AG04449 (cell line): ENCODE results near the gene MBD1.

ENCODE experiments used
- CTCF ChIA-PET: fragments of 350-600 bp; formaldehyde crosslinking; extraction: SDS; loops from one replicate; lab custom pipeline; 2021; ENCODE audit warnings: antibody characterized with exemption; lab: Yijun Ruan, JAX
- POLR2A ChIA-PET: fragments of 400-600, 350-600 bp; formaldehyde crosslinking; extraction: SDS; loops from one replicate; lab custom pipeline; 2020; ENCODE audit warnings: antibody characterized with exemption, inconsistent platforms; lab: Yijun Ruan, JAX
- DNase-seq: peaks from one replicate; pipeline ENCODE4 v3.0.0-alpha.2; 2010; ENCODE audit warnings: low read depth, low spot score
- H3K4me3 ChIP-seq: 2 replicates; pipeline ENCODE4 v1.5.1; 2011; ENCODE audit warnings: low read depth, mild to moderate bottlenecking, control low read depth, low read length
- CTCF ChIP-seq: IDR thresholded peaks from one replicate; pipeline ENCODE4 v1.5.1; 2011; ENCODE audit warnings: mild to moderate bottlenecking, moderate library complexity, low read length, control low read depth, inconsistent platforms; ENCODE audit not compliant: insufficient read depth; ENCODE audit errors: missing control alignments

The MBD1 gene

GRCh38 chr18:50287441-50288347, 6.4 kb upstream of the MBD1 start, which contains the start of gene CXXC1:
Gene CXXC1 (minus strand): TSS chr18:50287692. CDS start chr18:50287589, 103 bp downstream.
- CTCF ChIA-PET, result interaction anchor here (1.8 kb wide), 1 partner anchor 19 kb away, joined by 7 read pairs; no protein-coding TSS in a partner anchor
- TF ChIP-seq CTCF, result peak; percentile 79
- peak; percentile 98 for DNase-seq
- POLR2A ChIA-PET, result no interaction called here
- H3K4me3 ChIP-seq, result peak within 1 kb of the TSS; percentile 92

GRCh38 chr18:50287028-50287440, 5.7 kb upstream of the MBD1 start:
- TF ChIP-seq CTCF, result no peak
- POLR2A ChIA-PET, result no interaction called here
- CTCF ChIA-PET, result no interaction called here
- peak overlapping the region; percentile 92 for H3K4me3 ChIP-seq
- DNase-seq, result no peak

GRCh38 chr18:50286391-50287027, 5.2 kb upstream of the MBD1 start:
- no peak for DNase-seq
- ChIA-PET POLR2A (no interaction called here), CTCF (no interaction called here)
- peak overlapping the region; percentile 92 for H3K4me3 ChIP-seq
- TF ChIP-seq CTCF, result no peak

GRCh38 chr18:50285631-50286321, 4.5 kb upstream of the MBD1 start:
- DNase-seq, result no peak
- no peak for TF ChIP-seq CTCF
- ChIA-PET CTCF (no interaction called here), POLR2A (no interaction called here)
- no peak overlapping the region; the same call in 1 of the 2 replicates for H3K4me3 ChIP-seq

- POLR2A ChIA-PET, result no interaction called here
- no peak for DNase-seq
- no peak overlapping the region for H3K4me3 ChIP-seq
- CTCF ChIA-PET, result no interaction called here
- no peak for TF ChIP-seq CTCF
Observed at GRCh38 chr18:50285071-50285470, 3.7 kb upstream of the MBD1 start.
